ENCODE measurements around the gene MOB3B.
"Not testable (repeated sequence)": the region's sequence is repeated elsewhere in the genome, so short reads cannot be mapped to it uniquely, and the experiment has no call there.

DNA sequence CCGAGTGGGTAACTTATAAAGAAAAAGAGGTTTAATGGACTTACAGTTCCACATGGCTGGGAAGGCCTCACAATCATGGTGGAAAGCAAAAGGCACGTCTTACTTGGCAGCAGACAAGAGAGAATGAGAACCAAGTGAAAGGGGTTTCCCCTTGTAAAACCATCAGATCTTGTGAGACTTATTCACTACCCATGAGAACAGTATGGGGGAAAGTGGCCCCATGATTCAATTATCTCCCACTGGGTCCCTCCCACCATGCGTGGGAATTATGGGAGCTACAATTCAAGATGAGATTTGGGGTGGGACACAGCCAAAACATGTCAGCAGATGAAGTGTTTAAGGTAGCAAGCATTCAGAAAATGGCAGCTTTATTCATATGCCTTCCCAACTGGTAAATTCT, 81.3 kb downstream of the MOB3B start:
- TF ChIP-seq EZH2 (IDR thresholded peaks at IDR 0.05; ENCODE audit: borderline replicate concordance, low read depth, low read length, poor library complexity, severe bottlenecking), result not testable (repeated sequence)
- TF ChIP-seq, protein P1, sequence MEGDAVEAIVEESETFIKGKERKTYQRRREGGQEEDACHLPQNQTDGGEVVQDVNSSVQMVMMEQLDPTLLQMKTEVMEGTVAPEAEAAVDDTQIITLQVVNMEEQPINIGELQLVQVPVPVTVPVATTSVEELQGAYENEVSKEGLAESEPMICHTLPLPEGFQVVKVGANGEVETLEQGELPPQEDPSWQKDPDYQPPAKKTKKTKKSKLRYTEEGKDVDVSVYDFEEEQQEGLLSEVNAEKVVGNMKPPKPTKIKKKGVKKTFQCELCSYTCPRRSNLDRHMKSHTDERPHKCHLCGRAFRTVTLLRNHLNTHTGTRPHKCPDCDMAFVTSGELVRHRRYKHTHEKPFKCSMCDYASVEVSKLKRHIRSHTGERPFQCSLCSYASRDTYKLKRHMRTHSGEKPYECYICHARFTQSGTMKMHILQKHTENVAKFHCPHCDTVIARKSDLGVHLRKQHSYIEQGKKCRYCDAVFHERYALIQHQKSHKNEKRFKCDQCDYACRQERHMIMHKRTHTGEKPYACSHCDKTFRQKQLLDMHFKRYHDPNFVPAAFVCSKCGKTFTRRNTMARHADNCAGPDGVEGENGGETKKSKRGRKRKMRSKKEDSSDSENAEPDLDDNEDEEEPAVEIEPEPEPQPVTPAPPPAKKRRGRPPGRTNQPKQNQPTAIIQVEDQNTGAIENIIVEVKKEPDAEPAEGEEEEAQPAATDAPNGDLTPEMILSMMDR (conservative IDR thresholded peaks at IDR 0.05; ENCODE audit: low read depth, low read length), result not testable (repeated sequence)
